HCT116 (cell line): ENCODE data around the gene PPM1E. TPM values are rescaled to one million over a fixed set of nuclear protein-coding genes. Genes with fewer than 3 reads are reported as not detected.

ENCODE experiments used
- ATAC-seq: fragments of 200-7000 bp; cut with Tn5 transposase; 2 replicates; pipeline ENCODE4 v1.9.1; 2020; ENCODE audit warnings: mild to moderate bottlenecking, moderate library complexity
- BruUV-seq: library from RNA; stranded (reverse); fragments of 400-500 nt; replicated peaks from 2 replicates; lab custom pipeline; 2021; lab: Mats Ljungman, UMichigan
- CTCF ChIA-PET: fragments of 300-600 bp; sonication (Branson Sonifier 250); formaldehyde crosslinking; loops from one replicate; lab custom pipeline; 2021; ENCODE audit warnings: antibody characterized with exemption; lab: Charles Lee
- POLR2A ChIA-PET: fragments of 300-600, 350-600 bp; sonication (Branson Sonifier 250); formaldehyde crosslinking; loops from one replicate; lab custom pipeline; 2021; ENCODE audit warnings: antibody characterized with exemption; lab: Charles Lee
- RAD21 ChIA-PET, 2 experiments: fragments of 300-600 bp; sonication (Branson Sonifier 250); formaldehyde crosslinking; loops; one replicate each; lab custom pipeline; 2023; ENCODE audit warnings: low total read pairs in 2 of 2; ENCODE audit not compliant: uncharacterized antibody in 2 of 2, unreplicated experiment in 2 of 2, low non-redundant PET in 1 of 2; lab: Charles Lee
- DNase-seq: peaks from one replicate; pipeline ENCODE4 v3.0.0-alpha.2; 2010; ENCODE audit warnings: low read depth, low spot score
- H2AFZ ChIP-seq: fragments of 200-600 bp; shearing (Covaris generic), sonication (generic); 2 replicates; pipeline ENCODE4 v1.6.1; 2017; ENCODE audit warnings: low read depth, mixed run types, mixed read lengths, antibody characterized with exemption, low read length; ENCODE audit not compliant: poor library complexity, severe bottlenecking
- H3K27ac ChIP-seq: 2 replicates; pipeline ENCODE4 v1.5.1; 2012; ENCODE audit warnings: low read depth, low read length
- H3K27me3 ChIP-seq: fragments of 200-600 bp; sonication (generic); 2 replicates; pipeline ENCODE4 v1.6.1; 2016; ENCODE audit warnings: mixed run types, low read length, mixed read lengths; ENCODE audit not compliant: insufficient read depth
- H3K36me3 ChIP-seq, 2 experiments: fragments of 200-500 bp in 1 of 2; fragments of 200-600 bp in 1 of 2; sonication (Bioruptor generic) in 1 of 2; sonication (generic) in 1 of 2; 2 replicates each; pipeline versions ENCODE4 v1.5.1 to v1.6.1; 2014 to 2016; ENCODE audit warnings: low read length in 2 of 2, inconsistent platforms in 1 of 2, mixed read lengths in 1 of 2, mixed run types in 1 of 2; ENCODE audit not compliant: insufficient read depth in 2 of 2, control insufficient read depth in 1 of 2
- H3K4me1 ChIP-seq, 2 experiments: fragments of 200-600 bp in 1 of 2; sonication (generic) in 1 of 2; 2 replicates each; pipeline versions ENCODE4 v1.5.1 to v1.6.1; 2012 to 2017; ENCODE audit warnings: low read length in 2 of 2, inconsistent platforms in 1 of 2, mild to moderate bottlenecking in 1 of 2, mixed read lengths in 1 of 2, mixed run types in 1 of 2, moderate library complexity in 1 of 2; ENCODE audit not compliant: insufficient read depth in 2 of 2, control insufficient read depth in 1 of 2
- H3K4me2 ChIP-seq: fragments of 200-600 bp; sonication (generic); 2 replicates; pipeline ENCODE4 v1.6.1; 2017; ENCODE audit warnings: mixed run types, low read length, mixed read lengths
- H3K4me3 ChIP-seq, 2 experiments: fragments of 200-600 bp in 1 of 2; sonication (generic) in 1 of 2; replicated peaks in 1 of 2; 2 replicates each; pipeline ENCODE4 v1.5.1; 2011 to 2016; ENCODE audit warnings: low read length in 2 of 2, control low read depth in 1 of 2, low read depth in 1 of 2, mild to moderate bottlenecking in 1 of 2, mixed read lengths in 1 of 2, mixed run types in 1 of 2
- H3K79me2 ChIP-seq: fragments of 200-600 bp; sonication (generic); 2 replicates; pipeline ENCODE4 v1.6.1; 2017; ENCODE audit warnings: mild to moderate bottlenecking, mixed run types, low read length, moderate library complexity, mixed read lengths; ENCODE audit not compliant: insufficient read depth
- H3K9ac ChIP-seq: fragments of 200-600 bp; sonication (generic); 2 replicates; pipeline ENCODE4 v1.6.1; 2016; ENCODE audit warnings: low read length, mixed read lengths
- H3K9me2 ChIP-seq: fragments of 200-600 bp; sonication (generic), shearing (Covaris generic); 2 replicates; pipeline ENCODE4 v1.6.1; 2017; ENCODE audit warnings: mixed run types, mild to moderate bottlenecking, moderate library complexity; ENCODE audit not compliant: insufficient read depth
- H3K9me3 ChIP-seq, 2 experiments: fragments of 200-500 bp in 1 of 2; fragments of 200-600 bp in 1 of 2; sonication (Bioruptor generic) in 1 of 2; sonication (generic) in 1 of 2; 2 replicates each; pipeline ENCODE4 v1.6.1; 2014 to 2017; ENCODE audit warnings: low read length in 2 of 2, mixed read lengths in 2 of 2, inconsistent platforms in 1 of 2, low read depth in 1 of 2, mild to moderate bottlenecking in 1 of 2, mixed run types in 1 of 2, moderate library complexity in 1 of 2; ENCODE audit not compliant: control insufficient read depth in 1 of 2, insufficient read depth in 1 of 2
- H4K20me1 ChIP-seq: fragments of 200-600 bp; sonication (generic), shearing (Covaris generic); 2 replicates; pipeline ENCODE4 v1.6.1; 2017; ENCODE audit warnings: mixed run types, mild to moderate bottlenecking, moderate library complexity; ENCODE audit not compliant: insufficient read depth
- CBX3 ChIP-seq: IDR thresholded peaks from 2 replicates; pipeline ENCODE4 v1.6.1; 2012; ENCODE audit warnings: low read depth
- CEBPB ChIP-seq: IDR thresholded peaks from 2 replicates; pipeline ENCODE4 v1.6.1; 2012; ENCODE audit warnings: low read depth
- ELF1 ChIP-seq: IDR thresholded peaks from 2 replicates; pipeline ENCODE4 v1.6.1; 2012; ENCODE audit warnings: low read depth, borderline replicate concordance
- SP1 ChIP-seq: IDR thresholded peaks from 2 replicates; pipeline ENCODE4 v1.6.1; 2012; ENCODE audit warnings: low read depth
- ZFX ChIP-seq: fragments of 450-650 bp; IDR thresholded peaks from 2 replicates; pipeline ENCODE4 v1.6.1; 2017
- intact Hi-C: fragments of 100-400 bp; cut with micrococcal nuclease; formaldehyde crosslinking; loops from 2 replicates; pipeline ENCODE4 v1.10.0; 2022
- total RNA-seq: library from RNA; stranded (reverse); gene quantifications from one replicate; pipeline ENCODE4 v1.2.1, GENCODE V29; 2021; ENCODE audit not compliant: unreplicated experiment
- TF ChIP-seq, protein P1 (sequence below): IDR thresholded peaks from 2 replicates; pipeline ENCODE4 v1.6.1; 2012

PPM1E gene
- total RNA-seq, 1 experiment from 2014 or later, result 0.02 TPM

DNA sequence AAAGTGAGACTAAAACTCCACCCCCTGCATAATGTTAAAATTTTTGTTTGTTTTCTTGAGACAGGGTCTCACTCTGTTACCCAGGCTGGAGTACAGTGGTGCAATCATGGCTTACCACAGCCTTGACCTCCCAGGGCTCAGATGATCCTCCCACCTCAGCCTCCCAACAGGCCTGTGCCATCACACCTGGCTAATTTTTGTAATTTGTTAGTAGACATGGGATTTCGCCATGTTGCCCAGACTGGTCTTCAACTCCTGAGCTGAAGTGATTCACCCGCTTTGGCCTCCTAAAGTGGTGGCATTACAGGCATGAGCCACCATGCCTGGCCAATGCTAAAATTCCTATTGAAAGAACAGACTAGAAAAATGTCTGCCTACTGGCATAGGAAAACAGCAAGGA is 247.2 kb downstream of the PPM1E start:
- Histone ChIP-seq H3K9me3 (no peaks in the 10 kb centered on the region), H3K4me1 (no peaks in the 10 kb centered on the region), H3K4me3 (no peak overlapping the region), H3K79me2 (no peaks in the 10 kb centered on the region), H3K9me2 (no peaks in the 10 kb centered on the region), H2AFZ (no peak overlapping the region), H3K27me3 (no peaks in the 10 kb centered on the region), H3K36me3 (peaks cover 9 to 17% of the 10 kb centered on the region in 2 experiments; a peak in 3 of 4 replicates), H4K20me1 (no peaks in the 10 kb centered on the region; the same call in 1 of the 2 replicates), H3K9ac (no peak overlapping the region), H3K27ac (no peak overlapping the region), H3K4me2 (no peak overlapping the region)
- ATAC-seq, result no peak
- TF ChIP-seq ELF1 (no peak), ZFX (no peak), SP1 (no peak), CBX3 (no peak)
- TF ChIP-seq, protein P1, sequence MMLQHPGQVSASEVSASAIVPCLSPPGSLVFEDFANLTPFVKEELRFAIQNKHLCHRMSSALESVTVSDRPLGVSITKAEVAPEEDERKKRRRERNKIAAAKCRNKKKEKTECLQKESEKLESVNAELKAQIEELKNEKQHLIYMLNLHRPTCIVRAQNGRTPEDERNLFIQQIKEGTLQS, result no peak
- intact Hi-C loops, result loop anchor here (10.0 kb wide), 1 partner anchor 688 kb away; no protein-coding TSS in a partner anchor
- POLR2A ChIA-PET, result no interaction called here
- BruUV-seq, result no TSS peak
- DNase-seq, result no peak
- CTCF ChIA-PET, result interaction anchor here (1.3 to 5.5 kb wide), 3 partner anchors 292 to 482 kb away, joined by 4 to 101 read pairs (median 14); no protein-coding TSS in a partner anchor
- RAD21 ChIA-PET, result interaction anchor here in 1 of 2 experiments (1.2 kb wide), 1 partner anchor 133 kb away, joined by 3 read pairs; no protein-coding TSS in a partner anchor

DNA sequence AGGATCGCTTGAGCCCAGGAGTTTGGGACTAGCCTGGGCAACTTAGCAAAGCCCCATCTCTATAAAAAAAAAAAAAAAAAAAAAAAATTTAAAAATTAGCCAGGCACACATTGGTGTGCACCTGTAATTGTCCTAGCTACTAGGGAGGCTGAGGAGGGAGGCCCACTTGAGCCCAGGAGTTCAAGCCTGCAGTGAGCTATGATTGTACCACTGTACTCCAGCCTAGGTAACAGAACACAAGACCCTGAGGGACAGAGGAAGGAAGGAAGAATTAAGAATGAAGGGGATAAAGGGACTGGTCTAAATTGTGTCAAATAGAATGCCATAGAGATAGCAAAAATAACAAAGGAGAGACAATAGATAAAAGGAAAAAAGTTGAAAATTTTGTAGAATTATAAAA is 248.2 kb downstream of the PPM1E start:
- no peak for ATAC-seq
- no peaks in the 10 kb centered on the region for H3K79me2 ChIP-seq
- no peak for TF ChIP-seq CEBPB
- RAD21 ChIA-PET, result interaction anchor here (0.7 to 0.8 kb wide), 2 partner anchors 34 to 293 kb away, joined by 3 to 5 read pairs; no protein-coding TSS in a partner anchor
- no peaks in the 10 kb centered on the region; the same call in 1 of the 2 replicates for H4K20me1 ChIP-seq
- H3K36me3 ChIP-seq, result peaks cover 8 to 14% of the 10 kb centered on the region in 2 experiments; a peak in 3 of 4 replicates
- intact Hi-C loops, result loop anchor here (10.0 kb wide), 1 partner anchor 689 kb away; no protein-coding TSS in a partner anchor
- H3K9me2 ChIP-seq, result no peaks in the 10 kb centered on the region
- DNase-seq, result no peak
- BruUV-seq, result no TSS peak
- no peak overlapping the region for H2AFZ ChIP-seq
- H3K4me2 ChIP-seq, result no peak overlapping the region
- H3K9me3 ChIP-seq, result no peaks in the 10 kb centered on the region
- no peak overlapping the region for H3K4me3 ChIP-seq
- POLR2A ChIA-PET, result interaction anchor here (2.5 kb wide), 1 partner anchor 293 kb away, joined by 11 read pairs; no protein-coding TSS in a partner anchor
- H3K27ac ChIP-seq, result no peak overlapping the region
- H3K9ac ChIP-seq, result no peak overlapping the region
- CTCF ChIA-PET, result interaction anchor here (0.9 to 5.5 kb wide), 5 partner anchors 293 to 483 kb away, joined by 3 to 101 read pairs (median 14); no protein-coding TSS in a partner anchor
- no peaks in the 10 kb centered on the region for H3K4me1 ChIP-seq
- H3K27me3 ChIP-seq, result no peaks in the 10 kb centered on the region
